CD4-positive, alpha-beta T cell (primary cell): ENCODE measurements around the gene POLR2I. TPM values are rescaled to one million over a fixed set of nuclear protein-coding genes. Genes with fewer than 3 reads are reported as not detected.
"Not testable (repeated sequence)": the region's sequence is repeated elsewhere in the genome, so short reads cannot be mapped to it uniquely, and the experiment has no call there.

Experiments
- ATAC-seq: fragments of 200-7000 bp; cut with Tn5 transposase; one replicate; pipeline ENCODE4 v1.10.0; 2022; ENCODE audit warnings: mild to moderate bottlenecking; ENCODE audit not compliant: poor library complexity
- CTCF ChIA-PET: fragments of 350-600 bp; sonication (Branson Sonifier 250); formaldehyde crosslinking; loops from one replicate; lab custom pipeline; 2021; ENCODE audit warnings: antibody characterized with exemption, inconsistent platforms; lab: Charles Lee
- POLR2A ChIA-PET: fragments of 350-600 bp; sonication (Branson Sonifier 250); formaldehyde crosslinking; loops from one replicate; lab custom pipeline; 2021; ENCODE audit warnings: antibody characterized with exemption, inconsistent platforms; lab: Charles Lee
- DNase-seq, 14 experiments: peaks; one replicate each; pipeline ENCODE4 v3.0.0-alpha.2; 2013 to 2020; ENCODE audit warnings: mixed read lengths in 2 of 14
- H3K27ac ChIP-seq, 2 donors: one replicate each; pipeline versions ENCODE4 v1.5.1 to v1.7.0; 2013; ENCODE audit warnings: low read length in 2 of 2, low read depth in 1 of 2, mild to moderate bottlenecking in 1 of 2
- H3K27me3 ChIP-seq, 2 experiments: 1 replicate in 1 of 2; 2 replicates in 1 of 2; pipeline versions ENCODE4 v1.6.1 to v1.7.0; 2013; ENCODE audit warnings: low read length in 2 of 2, control low read depth in 1 of 2, mild to moderate bottlenecking in 1 of 2, moderate library complexity in 1 of 2; ENCODE audit not compliant: insufficient read depth in 2 of 2, control insufficient read depth in 1 of 2
- H3K36me3 ChIP-seq: one replicate; pipeline ENCODE4 v1.6.1; 2013; ENCODE audit warnings: low read length, control low read depth; ENCODE audit not compliant: insufficient read depth
- H3K4me1 ChIP-seq: one replicate; pipeline ENCODE4 v1.6.1; 2013; ENCODE audit warnings: low read length, control low read depth; ENCODE audit not compliant: insufficient read depth
- H3K4me3 ChIP-seq: one replicate; pipeline ENCODE4 v1.5.1; 2013; ENCODE audit warnings: mild to moderate bottlenecking, low read length, moderate library complexity
- H3K9me3 ChIP-seq, 2 experiments: 1 replicate in 1 of 2; 2 replicates in 1 of 2; pipeline versions ENCODE4 v1.6.1 to v1.7.0; 2013; ENCODE audit warnings: low read length in 2 of 2, mild to moderate bottlenecking in 2 of 2, control low read depth in 1 of 2, moderate library complexity in 1 of 2; ENCODE audit not compliant: control insufficient read depth in 1 of 2, insufficient read depth in 1 of 2
- H3K27ac Mint-ChIP-seq: one replicate; pipeline ENCODE4 v1.8.0; 2020; ENCODE audit warnings: mixed read lengths
- H3K27me3 Mint-ChIP-seq: one replicate; pipeline ENCODE4 v1.8.0; 2021; ENCODE audit warnings: mixed read lengths
- H3K36me3 Mint-ChIP-seq: one replicate; pipeline ENCODE4 v1.8.0; 2021; ENCODE audit warnings: low read depth, mixed read lengths
- H3K4me1 Mint-ChIP-seq: one replicate; pipeline ENCODE4 v1.8.0; 2021; ENCODE audit warnings: low read depth, mixed read lengths
- H3K4me3 Mint-ChIP-seq: one replicate; pipeline ENCODE4 v1.8.0; 2020; ENCODE audit warnings: mild to moderate bottlenecking, mixed read lengths
- H3K9me3 Mint-ChIP-seq: one replicate; pipeline ENCODE4 v1.8.0; 2020; ENCODE audit warnings: mixed read lengths
- CTCF ChIP-seq: fragments of 200-600 bp; IDR thresholded peaks from one replicate; pipeline ENCODE4 v1.8.0; 2022; ENCODE audit warnings: antibody characterized with exemption, mild to moderate bottlenecking
- intact Hi-C, 2 experiments: fragments of 100-400 bp; cut with DNase I in 1 of 2; cut with micrococcal nuclease in 1 of 2; formaldehyde crosslinking; loops; one replicate each; pipeline versions ENCODE4 v1.15.1 to v1.9.0; 2023 to 2025; cut with DNase I, micrococcal nuclease
- total RNA-seq, 174 experiments: library from RNA in 2 of 174; stranded (reverse) in 2 of 174; gene quantifications; one replicate each; pipeline ENCODE4 v1.2.3 and lab custom pipeline; 2021 to 2026

Gene POLR2I
- total RNA-seq, 2 experiments from 2014 or later, result 29.2 to 31.1 TPM

- intact Hi-C loops, result not testable (repeated sequence)
Observed at GRCh38 chr19:36131221-36131620, 16.5 kb upstream of the POLR2I start.

GRCh38 chr19:36128392-36128736 lies 13.7 kb upstream of the POLR2I start:
- Mint-ChIP-seq H3K4me3 (peak overlapping the region; percentile 89), H3K4me1 (peaks cover 19% of the 10 kb centered on the region), H3K27ac (peak overlapping the region; percentile 84), H3K36me3 (peaks cover 29% of the 10 kb centered on the region), H3K9me3 (no peaks in the 10 kb centered on the region), H3K27me3 (no peaks in the 10 kb centered on the region)
- Histone ChIP-seq H3K36me3 (peaks cover 22% of the 10 kb centered on the region), H3K4me1 (peaks cover 37% of the 10 kb centered on the region), H3K27me3 (no peaks in the 10 kb centered on the region), H3K4me3 (peak overlapping the region; percentile 86), H3K27ac (peak overlapping the region; percentile 68), H3K9me3 (no peaks in the 10 kb centered on the region)
- intact Hi-C loops, result loop anchor here (1.0 to 10.0 kb wide), 3 partner anchors 11 to 396 kb away; partner anchors contain the start of genes ZFP14 (in 1 of the 2) and ZNF260 (in 1 of the 2)
- CTCF ChIA-PET, result interaction anchor here (0.6 to 3.8 kb wide), 16 partner anchors 8 to 1835 kb away, joined by 3 to 29 read pairs (median 4); partner anchors contain the start of genes ALKBH6, CAPNS1, POLR2I and TBCB
- DNase-seq (no peak), ATAC-seq (no peak)
- POLR2A ChIA-PET, result interaction anchor here (0.8 to 5.0 kb wide), 13 partner anchors 9 to 477 kb away, joined by 3 to 51 read pairs (median 4); partner anchors contain the start of genes CAPNS1, POLR2I, SDHAF1 and TBCB
- TF ChIP-seq CTCF, result no peak

More at GRCh38 chr19:36131221-36131620, 16.5 kb upstream of the POLR2I start:
- ATAC-seq, H3K9me3 ChIP-seq, H3K4me3 ChIP-seq, H3K27ac ChIP-seq, H3K27me3 ChIP-seq, H3K4me3 Mint-ChIP-seq, H3K27me3 Mint-ChIP-seq, H3K9me3 Mint-ChIP-seq, H3K36me3 Mint-ChIP-seq, H3K27ac Mint-ChIP-seq, CTCF ChIA-PET, H3K36me3 ChIP-seq: not testable (repeated sequence)
- H3K4me1 ChIP-seq, result peaks cover 37% of the 10 kb centered on the region
- POLR2A ChIA-PET, result interaction anchor here (4.3 kb wide), 1 partner anchor 9 kb away, joined by 44 read pairs; the partner anchor contains the start of gene CAPNS1
- H3K4me1 Mint-ChIP-seq, result peaks cover 19% of the 10 kb centered on the region
- DNase-seq, result peak in 3 of 14 experiments; percentile 40 to 57 (median 53)

- POLR2A ChIA-PET, result interaction anchor here (0.7 to 5.0 kb wide), 2 partner anchors 10 to 48 kb away, joined by 3 to 51 read pairs; partner anchors contain the start of genes POLR2I and TBCB
- H3K27ac Mint-ChIP-seq, result peak overlapping the region; percentile 12
- no peak overlapping the region for H3K4me3 ChIP-seq
- H3K4me3 Mint-ChIP-seq, result no peak overlapping the region
- no peaks in the 10 kb centered on the region for H3K27me3 ChIP-seq
- no peaks in the 10 kb centered on the region for H3K27me3 Mint-ChIP-seq
- intact Hi-C loops, result loop anchor here (5.0 to 10.0 kb wide), 2 partner anchors 252 to 399 kb away; partner anchors contain the start of genes ZFP14 (in 1 of the 2) and ZNF260 (in 1 of the 2)
- no peak overlapping the region for H3K27ac ChIP-seq
- H3K4me1 Mint-ChIP-seq, result peaks cover 13% of the 10 kb centered on the region
- H3K9me3 ChIP-seq, result no peaks in the 10 kb centered on the region
- CTCF ChIA-PET, result no interaction called here
- H3K36me3 Mint-ChIP-seq, result peaks cover 43% of the 10 kb centered on the region
- peaks cover 17% of the 10 kb centered on the region for H3K4me1 ChIP-seq
- ATAC-seq (no peak), DNase-seq (peak in 1 of 14 experiments; percentile 17)
- no peak for TF ChIP-seq CTCF
- peaks cover 45% of the 10 kb centered on the region for H3K36me3 ChIP-seq
- H3K9me3 Mint-ChIP-seq, result no peaks in the 10 kb centered on the region
Observed at GRCh38 chr19:36125557-36125956, 10.9 kb upstream of the POLR2I start.
